Thoracic aorta (tissue), 2 donors: ENCODE results near the gene SOX8. TPM values are rescaled to one million over a fixed set of nuclear protein-coding genes. Genes with fewer than 3 reads are reported as not detected.

Experiments
- ATAC-seq: fragments of 150-250 bp; one replicate; pipeline ENCODE4 v1.8.0; 2017; ENCODE audit warnings: low read depth; ENCODE audit not compliant: insufficient number of reproducible peaks, low FRiP score
- DNase-seq: peaks from one replicate; pipeline ENCODE4 v3.0.0-alpha.2; 2020; ENCODE audit warnings: low spot score
- H3K27ac ChIP-seq, 2 donors: fragments of 200-600 bp; sonication (generic); 1 replicate in 1 of 2; 2 replicates in 1 of 2; pipeline ENCODE4 v1.5.1; 2016; ENCODE audit warnings: mild to moderate bottlenecking in 2 of 2, moderate library complexity in 2 of 2
- H3K27me3 ChIP-seq: fragments of 200-600 bp; sonication (generic); replicated peaks from 2 replicates; pipeline ENCODE4 v1.6.0; 2016; ENCODE audit warnings: mild to moderate bottlenecking; ENCODE audit not compliant: insufficient read depth
- H3K36me3 ChIP-seq: fragments of 200-600 bp; sonication (generic); one replicate; pipeline ENCODE4 v1.5.1; 2016
- H3K4me1 ChIP-seq, 2 donors: fragments of 200-600 bp; sonication (generic); 1 replicate in 1 of 2; 2 replicates in 1 of 2; pipeline versions ENCODE4 v1.5.1 to v1.6.0; 2016; ENCODE audit warnings: low read depth in 2 of 2, mild to moderate bottlenecking in 1 of 2; ENCODE audit not compliant: control insufficient read depth in 1 of 2
- H3K4me3 ChIP-seq: fragments of 200-600 bp; sonication (generic); 2 replicates; pipeline ENCODE4 v1.5.1; 2016; ENCODE audit warnings: mild to moderate bottlenecking
- H3K9me3 ChIP-seq: fragments of 200-600 bp; sonication (generic); 2 replicates; pipeline ENCODE4 v1.5.1; 2016
- total RNA-seq, 2 donors: library from RNA; depleted of rRNA; stranded (reverse); fragments of >200 nt; gene quantifications; one replicate each; pipeline versions ENCODE4 v1.1.0 to v1.2.3, GENCODE V29; 2016
- TF ChIP-seq, protein P1 (sequence below): fragments of 200-600 bp; sonication (generic); IDR thresholded peaks from one replicate; pipeline ENCODE4 v1.5.1; 2019; ENCODE audit warnings: antibody characterized with exemption

The SOX8 gene
- total RNA-seq, 2 donors from 2014 or later: 5.7 to 10.1 TPM

DNA sequence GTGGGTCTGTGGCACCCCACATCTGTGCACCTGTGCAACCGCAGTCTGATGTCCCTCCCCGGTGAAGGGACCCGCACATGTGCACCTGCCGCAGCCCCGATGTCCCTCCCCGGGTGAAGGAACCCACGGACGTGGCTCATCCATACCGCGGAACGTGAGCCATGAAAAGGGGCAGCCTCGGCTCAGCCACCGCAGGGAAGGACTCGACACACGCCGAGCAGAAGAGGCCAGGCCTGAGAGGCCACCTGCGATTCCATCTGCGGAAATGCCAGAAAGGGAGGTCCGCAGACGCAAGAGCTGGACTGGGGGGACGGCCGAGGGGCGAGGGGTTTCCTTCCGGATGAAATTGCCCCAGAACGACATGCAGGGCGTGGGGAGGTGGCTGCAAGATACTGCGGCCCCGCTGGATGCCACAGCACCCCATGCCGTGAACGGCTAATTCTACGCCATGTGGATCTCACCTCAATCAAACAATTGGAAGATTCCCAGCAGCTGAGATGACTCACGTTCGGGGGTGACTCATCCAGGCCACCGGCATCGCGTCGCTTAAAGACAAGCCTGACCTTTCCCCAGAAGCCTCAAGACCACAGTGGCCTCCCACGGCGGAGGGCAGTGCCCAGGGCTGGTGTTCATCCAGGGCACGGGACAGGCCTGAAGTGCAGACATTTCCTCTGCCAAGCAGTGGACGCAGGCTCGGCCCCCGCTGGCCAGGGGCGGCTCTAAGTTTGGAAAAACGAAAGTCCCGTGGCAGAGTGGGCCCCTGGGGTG is 21.0 kb downstream of the SOX8 start:
- H3K4me1 ChIP-seq: no peaks in the 10 kb centered on the region
- ATAC-seq: no peak
- no peak for DNase-seq
- H3K36me3 ChIP-seq: no peaks in the 10 kb centered on the region
- TF ChIP-seq, protein P1, sequence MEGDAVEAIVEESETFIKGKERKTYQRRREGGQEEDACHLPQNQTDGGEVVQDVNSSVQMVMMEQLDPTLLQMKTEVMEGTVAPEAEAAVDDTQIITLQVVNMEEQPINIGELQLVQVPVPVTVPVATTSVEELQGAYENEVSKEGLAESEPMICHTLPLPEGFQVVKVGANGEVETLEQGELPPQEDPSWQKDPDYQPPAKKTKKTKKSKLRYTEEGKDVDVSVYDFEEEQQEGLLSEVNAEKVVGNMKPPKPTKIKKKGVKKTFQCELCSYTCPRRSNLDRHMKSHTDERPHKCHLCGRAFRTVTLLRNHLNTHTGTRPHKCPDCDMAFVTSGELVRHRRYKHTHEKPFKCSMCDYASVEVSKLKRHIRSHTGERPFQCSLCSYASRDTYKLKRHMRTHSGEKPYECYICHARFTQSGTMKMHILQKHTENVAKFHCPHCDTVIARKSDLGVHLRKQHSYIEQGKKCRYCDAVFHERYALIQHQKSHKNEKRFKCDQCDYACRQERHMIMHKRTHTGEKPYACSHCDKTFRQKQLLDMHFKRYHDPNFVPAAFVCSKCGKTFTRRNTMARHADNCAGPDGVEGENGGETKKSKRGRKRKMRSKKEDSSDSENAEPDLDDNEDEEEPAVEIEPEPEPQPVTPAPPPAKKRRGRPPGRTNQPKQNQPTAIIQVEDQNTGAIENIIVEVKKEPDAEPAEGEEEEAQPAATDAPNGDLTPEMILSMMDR: no peak
- H3K9me3 ChIP-seq: no peaks in the 10 kb centered on the region
- H3K27ac ChIP-seq: no peak overlapping the region
- H3K27me3 ChIP-seq: no peaks in the 10 kb centered on the region
- no peak overlapping the region for H3K4me3 ChIP-seq

DNA sequence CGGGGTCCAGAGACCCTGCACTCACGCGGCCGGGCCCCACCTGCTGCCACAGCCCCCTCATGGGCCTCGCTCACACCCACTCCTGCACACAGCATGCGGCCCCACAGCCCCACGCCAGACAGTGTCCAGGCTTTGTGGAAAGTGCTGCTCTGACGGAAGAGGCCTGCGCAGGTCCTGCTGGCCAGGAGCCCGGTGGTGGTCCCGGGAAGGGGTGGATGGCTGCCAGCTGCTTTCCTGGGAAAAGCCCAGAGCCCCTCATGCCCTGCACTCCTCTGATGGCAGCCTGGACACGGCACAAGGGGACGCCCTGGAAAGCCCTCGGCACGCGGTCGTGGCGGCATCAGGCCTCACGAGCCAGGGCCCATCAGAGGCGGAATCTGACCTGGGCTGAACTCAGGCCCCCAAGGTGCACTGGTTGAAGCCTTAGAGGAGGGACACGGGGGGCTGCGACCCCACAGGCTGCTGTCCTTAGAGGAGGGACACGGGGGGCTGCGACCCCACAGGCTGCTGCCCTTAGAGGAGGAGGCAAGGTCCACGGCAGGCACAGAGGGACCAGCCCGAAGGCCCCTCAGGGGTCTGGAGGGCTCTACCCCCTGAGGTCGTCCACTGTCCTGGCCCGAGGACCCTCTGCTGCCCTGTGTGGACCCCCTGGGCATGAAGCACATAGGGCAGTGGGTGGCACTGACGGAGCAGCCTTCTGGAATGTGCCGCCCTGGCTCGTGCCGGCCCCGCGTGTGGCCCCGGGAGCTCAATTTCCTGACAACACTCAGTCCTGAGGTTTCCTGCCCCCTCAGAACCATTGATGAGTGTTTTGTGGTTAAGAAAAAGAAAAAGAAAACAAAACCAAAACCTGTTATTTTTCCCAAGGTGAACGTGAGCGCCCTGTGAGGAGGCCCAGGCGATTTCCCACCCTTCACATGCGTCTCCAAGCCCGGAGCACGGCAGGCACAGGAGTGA is 22.1 kb downstream of the SOX8 start:
- no peak for DNase-seq
- no peaks in the 10 kb centered on the region for H3K9me3 ChIP-seq
- no peak overlapping the region for H3K27ac ChIP-seq
- ATAC-seq: no peak
- H3K4me3 ChIP-seq: no peak overlapping the region
- no peaks in the 10 kb centered on the region for H3K27me3 ChIP-seq
- TF ChIP-seq, protein P1: no peak
- no peaks in the 10 kb centered on the region for H3K36me3 ChIP-seq
- H3K4me1 ChIP-seq: no peaks in the 10 kb centered on the region

DNA sequence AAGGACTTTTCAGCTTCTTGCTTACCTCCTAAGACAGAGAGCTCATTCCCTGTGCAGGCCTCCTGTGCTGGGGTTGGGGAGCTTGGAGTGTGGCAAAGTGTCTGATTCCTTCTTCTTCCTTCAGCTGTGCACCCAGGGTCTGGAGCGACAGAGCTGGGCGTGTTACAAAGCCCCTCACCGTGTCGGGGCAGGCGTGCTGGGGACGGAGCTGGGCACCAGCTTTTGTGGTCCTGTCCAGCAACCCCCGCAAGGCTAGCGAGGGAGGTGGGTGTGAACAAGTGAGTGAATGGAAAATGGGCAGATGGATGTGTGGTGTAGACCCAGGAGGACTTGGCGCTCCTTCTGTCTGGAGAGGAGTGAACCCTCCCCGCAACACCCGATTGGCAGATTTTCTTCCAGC is 23.7 kb downstream of the SOX8 start:
- H3K4me3 ChIP-seq: no peak overlapping the region
- TF ChIP-seq, protein P1: no peak
- H3K9me3 ChIP-seq: no peaks in the 10 kb centered on the region
- no peaks in the 10 kb centered on the region for H3K27me3 ChIP-seq
- H3K27ac ChIP-seq: no peak overlapping the region
- no peak for ATAC-seq
- no peaks in the 10 kb centered on the region for H3K4me1 ChIP-seq
- no peak for DNase-seq
- H3K36me3 ChIP-seq: no peaks in the 10 kb centered on the region

DNA sequence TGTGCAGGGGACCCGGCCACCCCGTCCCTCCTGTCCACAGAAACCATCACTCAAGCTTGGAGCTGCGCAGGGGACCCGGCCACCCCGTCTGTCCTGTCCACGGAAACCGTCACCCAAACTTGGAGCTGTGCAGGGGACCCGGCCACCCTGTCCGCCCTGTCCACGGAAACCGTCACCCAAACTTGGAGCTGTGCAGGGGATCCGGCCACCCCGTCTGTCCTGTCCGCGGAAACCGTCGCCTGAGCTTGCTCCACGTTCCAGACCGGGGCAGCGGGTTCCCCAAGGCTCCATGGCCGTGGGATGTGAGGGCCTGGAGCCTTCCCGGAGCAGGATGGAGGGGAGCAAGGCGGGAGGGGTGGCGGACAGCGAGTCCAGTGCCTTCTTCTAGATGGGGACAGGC is 25.2 kb downstream of the SOX8 start:
- no peak overlapping the region for H3K4me3 ChIP-seq
- H3K27ac ChIP-seq: no peak overlapping the region
- H3K36me3 ChIP-seq: no peaks in the 10 kb centered on the region
- DNase-seq (no peak), ATAC-seq (no peak)
- TF ChIP-seq, protein P1: no peak
- H3K9me3 ChIP-seq: no peaks in the 10 kb centered on the region
- H3K4me1 ChIP-seq: no peaks in the 10 kb centered on the region
- H3K27me3 ChIP-seq: no peaks in the 10 kb centered on the region

DNA sequence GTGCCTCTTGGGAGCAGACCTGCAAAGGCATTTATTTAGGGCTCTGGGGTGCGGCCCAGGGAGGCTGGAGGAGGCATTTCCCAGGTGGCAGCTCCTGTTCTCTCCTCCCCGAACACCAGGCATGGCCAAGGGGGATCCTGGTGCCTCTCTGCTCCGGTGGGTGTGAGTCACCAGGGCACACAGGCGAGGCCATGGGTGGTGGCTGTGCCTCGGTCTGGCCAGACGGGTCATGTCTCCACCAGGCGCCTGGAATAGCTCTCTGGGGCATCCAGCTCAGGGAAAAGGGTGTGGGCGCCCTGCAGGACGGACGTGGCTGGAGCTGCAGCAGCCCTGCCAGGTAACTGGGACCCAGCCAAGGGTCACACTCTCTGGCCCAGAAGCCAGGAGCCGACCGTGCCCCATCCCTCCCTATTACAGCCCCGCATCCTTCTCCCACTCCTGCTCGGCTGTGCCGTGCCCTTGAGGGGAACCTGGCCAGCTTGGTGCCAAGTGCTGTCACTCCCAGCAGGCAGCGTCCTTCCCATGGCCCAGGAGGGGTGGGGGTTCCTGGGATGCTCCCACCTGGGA is 25.8 kb downstream of the SOX8 start:
- DNase-seq (no peak), ATAC-seq (no peak)
- no peak overlapping the region for H3K27ac ChIP-seq
- no peak overlapping the region for H3K4me3 ChIP-seq
- no peaks in the 10 kb centered on the region for H3K9me3 ChIP-seq
- no peaks in the 10 kb centered on the region for H3K4me1 ChIP-seq
- no peaks in the 10 kb centered on the region for H3K27me3 ChIP-seq
- TF ChIP-seq, protein P1: no peak
- no peaks in the 10 kb centered on the region for H3K36me3 ChIP-seq
